SK-N-SH (cell line): ENCODE data around the gene CBFA2T3. TPM values are rescaled to one million over a fixed set of nuclear protein-coding genes. Genes with fewer than 3 reads are reported as not detected.

Experiments used
- CTCF ChIA-PET: fragments of 300-600, 350-600 bp; formaldehyde crosslinking; extraction: SDS; loops from one replicate; lab custom pipeline; 2021; lab: Yijun Ruan, JAX
- POLR2A ChIA-PET: fragments of 350-600 bp; sonication (Branson Sonifier 250); formaldehyde crosslinking; extraction: SDS; loops from one replicate; lab custom pipeline; 2020; ENCODE audit warnings: antibody characterized with exemption, inconsistent platforms; lab: Yijun Ruan, JAX
- DNase-seq: peaks from one replicate; pipeline ENCODE4 v3.0.0; 2012
- H2AFZ ChIP-seq: fragments of 200-600 bp; sonication (generic); 2 replicates; pipeline ENCODE4 v1.8.1; 2016; ENCODE audit warnings: antibody characterized with exemption, mild to moderate bottlenecking, low read depth
- H3F3A ChIP-seq: fragments of 200-600 bp; sonication (generic); replicated peaks from 2 replicates; pipeline ENCODE3; 2016; ENCODE audit warnings: antibody characterized with exemption, mild to moderate bottlenecking; ENCODE audit not compliant: insufficient read depth
- H3K27ac ChIP-seq, 2 experiments: fragments of 200-500 bp in 1 of 2; fragments of 200-600 bp in 1 of 2; sonication (Bioruptor generic) in 1 of 2; sonication (generic), shearing (Covaris generic) in 1 of 2; 2 replicates each; pipeline versions ENCODE4 v1.5.1 to v1.6.1; 2014 to 2016; ENCODE audit warnings: low read depth in 2 of 2, inconsistent platforms in 1 of 2, low read length in 1 of 2, mild to moderate bottlenecking in 1 of 2, mixed read lengths in 1 of 2
- H3K27me3 ChIP-seq: fragments of 200-600 bp; sonication (generic), shearing (Covaris generic); 2 replicates; pipeline ENCODE4 v1.6.1; 2016; ENCODE audit warnings: mixed run types; ENCODE audit not compliant: insufficient read depth
- H3K36me3 ChIP-seq, 2 experiments: fragments of 200-500 bp in 1 of 2; fragments of 200-600 bp in 1 of 2; sonication (Bioruptor generic) in 1 of 2; sonication (generic) in 1 of 2; replicated peaks in 1 of 2; 2 replicates each; pipeline versions ENCODE3 to v1.5.1; 2014 to 2016; ENCODE audit warnings: low read length in 1 of 2, mild to moderate bottlenecking in 1 of 2; ENCODE audit not compliant: insufficient read depth in 2 of 2, control insufficient read depth in 1 of 2
- H3K4me1 ChIP-seq, 2 experiments: fragments of 200-500 bp in 1 of 2; fragments of 200-600 bp in 1 of 2; sonication (Bioruptor generic) in 1 of 2; sonication (generic), shearing (Covaris generic) in 1 of 2; 2 replicates each; pipeline versions ENCODE4 v1.5.1 to v1.6.1; 2014 to 2016; ENCODE audit warnings: low read depth in 1 of 2, low read length in 1 of 2, mixed run types in 1 of 2; ENCODE audit not compliant: insufficient read depth in 2 of 2, control insufficient read depth in 1 of 2
- H3K4me2 ChIP-seq: fragments of 200-600 bp; sonication (generic), shearing (Covaris generic); 2 replicates; pipeline ENCODE4 v1.6.1; 2017; ENCODE audit warnings: mixed run types
- H3K4me3 ChIP-seq, 2 experiments: fragments of 200-500 bp in 1 of 2; fragments of 200-600 bp in 1 of 2; sonication (Bioruptor generic) in 1 of 2; sonication (generic), shearing (Covaris generic) in 1 of 2; 2 replicates each; pipeline versions ENCODE4 v1.5.1 to v1.8.1; 2014 to 2016; ENCODE audit warnings: low read depth in 2 of 2, inconsistent platforms in 1 of 2, low read length in 1 of 2, mild to moderate bottlenecking in 1 of 2, mixed read lengths in 1 of 2, moderate library complexity in 1 of 2
- H3K79me2 ChIP-seq: fragments of 200-600 bp; sonication (generic); 2 replicates; pipeline ENCODE4 v1.8.1; 2017; ENCODE audit warnings: mild to moderate bottlenecking; ENCODE audit not compliant: insufficient read depth
- H3K9ac ChIP-seq: fragments of 200-600 bp; sonication (generic); 2 replicates; pipeline ENCODE4 v1.6.1; 2017; ENCODE audit warnings: mixed run types
- H3K9me2 ChIP-seq: fragments of 200-600 bp; sonication (generic); 2 replicates; pipeline ENCODE4 v1.6.1; 2017; ENCODE audit warnings: mixed run types
- H3K9me3 ChIP-seq: fragments of 200-600 bp; sonication (generic); 2 replicates; pipeline ENCODE4 v1.6.1; 2017; ENCODE audit warnings: mixed run types, mild to moderate bottlenecking, moderate library complexity
- H4K20me1 ChIP-seq: fragments of 200-600 bp; sonication (generic); 2 replicates; pipeline ENCODE4 v1.6.1; 2017; ENCODE audit warnings: mild to moderate bottlenecking, mixed run types; ENCODE audit not compliant: insufficient read depth
- CTCF ChIP-seq: fragments of 200-600 bp; sonication (generic); IDR thresholded peaks from 2 replicates; pipeline ENCODE4 v1.6.1; 2017; ENCODE audit warnings: antibody characterized with exemption, mild to moderate bottlenecking, moderate library complexity
- EP300 ChIP-seq, 2 experiments: IDR thresholded peaks; 2 replicates each; pipeline versions ENCODE4 v1.4.0 to v1.6.1; 2012; ENCODE audit warnings: borderline replicate concordance in 1 of 2, low read depth in 1 of 2, low read length in 1 of 2
- FOSL2 ChIP-seq: IDR thresholded peaks from 2 replicates; pipeline ENCODE4 v1.4.0; 2012; ENCODE audit warnings: low read depth, mild to moderate bottlenecking, moderate library complexity, borderline replicate concordance
- FOXJ3 ChIP-seq: sonication (generic); formaldehyde crosslinking; IDR thresholded peaks from 2 replicates; pipeline ENCODE4 v1.5.1; 2020; ENCODE audit warnings: mild to moderate bottlenecking, missing genetic modification reagents
- FOXM1 ChIP-seq: IDR thresholded peaks from 2 replicates; pipeline ENCODE4 v1.4.0; 2012; ENCODE audit warnings: low read depth, mild to moderate bottlenecking
- GABPA ChIP-seq: IDR thresholded peaks from 2 replicates; pipeline ENCODE4 v1.4.0; 2012; ENCODE audit warnings: low read depth, mild to moderate bottlenecking
- GATA2 ChIP-seq: sonication (generic); formaldehyde crosslinking; IDR thresholded peaks from 2 replicates; pipeline ENCODE4 v1.5.0; 2020; ENCODE audit warnings: mild to moderate bottlenecking, missing genetic modification reagents
- MEF2A ChIP-seq: IDR thresholded peaks from 2 replicates; pipeline ENCODE4 v1.4.0; 2012; ENCODE audit warnings: low read depth, borderline replicate concordance
- MXI1 ChIP-seq: IDR thresholded peaks from 2 replicates; pipeline ENCODE4 v1.6.1; 2012; ENCODE audit warnings: mild to moderate bottlenecking, low read depth, low read length, improper control_type of control experiment
- RAD21 ChIP-seq: IDR thresholded peaks from 2 replicates; pipeline ENCODE4 v1.6.1; 2012; ENCODE audit warnings: mild to moderate bottlenecking, low read length
- RCOR1 ChIP-seq: fragments of 150-350 bp; IDR thresholded peaks from 2 replicates; pipeline ENCODE4 v1.6.1; 2017; ENCODE audit warnings: antibody characterized with exemption, low read length
- RXRA ChIP-seq: IDR thresholded peaks from 2 replicates; pipeline ENCODE4 v1.4.0; 2012; ENCODE audit warnings: low read depth, mild to moderate bottlenecking, borderline replicate concordance
- TCF12 ChIP-seq: IDR thresholded peaks from 2 replicates; pipeline ENCODE4 v1.4.0; 2012
- TEAD4 ChIP-seq: IDR thresholded peaks from 2 replicates; pipeline ENCODE4 v1.4.0; 2012; ENCODE audit warnings: mild to moderate bottlenecking, borderline replicate concordance; ENCODE audit not compliant: insufficient read depth
- YY1 ChIP-seq: IDR thresholded peaks from 2 replicates; pipeline ENCODE4 v1.4.0; 2012; ENCODE audit warnings: low read depth, mild to moderate bottlenecking
- WGBS: methylation state at CpG from one replicate; pipeline ENCODE4 v1.1.6; 2017; ENCODE audit warnings: low lambda C conversion rate; 5-methylcytosine and 5-hydroxymethylcytosine counted together
- polyA plus RNA-seq, 3 experiments: library from polyadenylated mRNA; depleted of rRNA; stranded (reverse); fragments of >200 nt; gene quantifications; 2 replicates each; pipeline ENCODE4 v1.2.3, GENCODE V29; 2012
- TF ChIP-seq, protein P1 (sequence below): fragments of 150-350 bp; IDR thresholded peaks from 2 replicates; pipeline ENCODE4 v1.6.1; 2016; ENCODE audit warnings: mild to moderate bottlenecking, low read depth, low read length
- TF ChIP-seq, protein P2 (sequence below): fragments of 150-350 bp; IDR thresholded peaks from 2 replicates; pipeline ENCODE4 v1.6.1; 2017; ENCODE audit warnings: antibody characterized with exemption, low read length, low read depth, borderline replicate concordance

CBFA2T3 gene
- polyA plus RNA-seq, 1 of the 3 experiments (the other 2 are of a cell fraction), result not detected

DNA sequence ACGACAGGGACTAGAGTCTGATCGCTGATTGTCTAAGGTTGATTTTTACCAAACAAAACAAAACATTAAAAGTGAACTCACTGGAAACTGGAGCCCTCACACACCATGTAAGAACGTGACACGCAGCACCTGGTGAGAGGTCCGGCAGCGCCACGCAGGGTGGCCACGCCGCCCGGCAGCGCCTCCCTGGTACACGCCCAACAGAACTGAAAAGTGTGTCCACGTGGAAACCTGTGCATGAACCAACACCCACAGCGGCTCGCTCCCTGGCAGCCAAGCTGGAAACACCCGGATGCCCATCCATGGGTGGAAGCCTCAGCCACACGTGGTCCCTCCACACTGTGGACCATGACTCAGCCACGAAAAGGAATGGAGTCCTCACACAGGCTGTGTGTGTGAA lies 129.4 kb downstream of the CBFA2T3 start:
- no peaks in the 10 kb centered on the region for H3K9me2 ChIP-seq
- WGBS, result 86% methylated on average over 15 of the region's 18 CpGs
- H3K4me3 ChIP-seq, result no peak overlapping the region
- no peaks in the 10 kb centered on the region for H3K27me3 ChIP-seq
- no peaks in the 10 kb centered on the region for H3K4me1 ChIP-seq
- 0 out of 2 replicates have a peak, but pooled peaks cover 3% of the 10 kb centered on the region for H4K20me1 ChIP-seq
- H3K9ac ChIP-seq, result no peak overlapping the region
- no peak for DNase-seq
- no peak overlapping the region for H3K4me2 ChIP-seq
- no peaks in the 10 kb centered on the region for H3K9me3 ChIP-seq
- TF ChIP-seq TEAD4 (no peak), FOSL2 (no peak), RCOR1 (no peak)
- TF ChIP-seq, protein P1, sequence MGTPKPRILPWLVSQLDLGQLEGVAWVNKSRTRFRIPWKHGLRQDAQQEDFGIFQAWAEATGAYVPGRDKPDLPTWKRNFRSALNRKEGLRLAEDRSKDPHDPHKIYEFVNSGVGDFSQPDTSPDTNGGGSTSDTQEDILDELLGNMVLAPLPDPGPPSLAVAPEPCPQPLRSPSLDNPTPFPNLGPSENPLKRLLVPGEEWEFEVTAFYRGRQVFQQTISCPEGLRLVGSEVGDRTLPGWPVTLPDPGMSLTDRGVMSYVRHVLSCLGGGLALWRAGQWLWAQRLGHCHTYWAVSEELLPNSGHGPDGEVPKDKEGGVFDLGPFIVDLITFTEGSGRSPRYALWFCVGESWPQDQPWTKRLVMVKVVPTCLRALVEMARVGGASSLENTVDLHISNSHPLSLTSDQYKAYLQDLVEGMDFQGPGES, result no peak
- H3K79me2 ChIP-seq, result no peaks in the 10 kb centered on the region
- H3K36me3 ChIP-seq, result peaks cover 0 to 10% of the 10 kb centered on the region in 2 experiments
- CTCF ChIA-PET, result interaction anchor here (0.7 to 2.6 kb wide), 2 partner anchors 10 to 206 kb away, joined by 3 to 14 read pairs; partner anchors contain the start of genes GALNS and TRAPPC2L
- H2AFZ ChIP-seq, result no peak overlapping the region
- H3K27ac ChIP-seq, result no peak overlapping the region
- H3F3A ChIP-seq, result no peaks in the 10 kb centered on the region
- POLR2A ChIA-PET, result no interaction called here

DNA sequence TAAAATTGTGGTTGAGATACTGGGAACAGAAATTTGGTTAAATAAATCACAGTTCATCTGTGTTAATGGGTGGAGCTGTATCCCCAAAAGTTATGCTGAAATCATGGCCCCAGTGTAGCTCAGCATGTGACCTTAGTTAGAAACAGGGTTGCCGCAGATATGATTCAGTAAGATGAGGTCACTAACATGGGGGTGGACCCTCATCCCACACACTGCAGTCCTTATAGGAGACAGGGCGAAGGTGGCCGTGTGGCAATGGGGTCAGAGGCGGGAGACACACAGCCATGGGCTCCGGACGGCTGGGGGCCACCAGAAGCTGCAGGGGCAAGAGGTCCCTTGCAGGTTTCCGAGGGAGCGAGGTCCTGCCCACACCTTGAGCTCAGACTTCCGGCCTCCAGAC lies 130.9 kb downstream of the CBFA2T3 start:
- Histone ChIP-seq H3K36me3 (peaks cover 0 to 10% of the 10 kb centered on the region in 2 experiments), H3K4me2 (no peak overlapping the region), H3K9ac (no peak overlapping the region), H3K4me1 (no peaks in the 10 kb centered on the region), H3K9me3 (no peaks in the 10 kb centered on the region), H3K27ac (no peak overlapping the region), H2AFZ (no peak overlapping the region), H4K20me1 (0 out of 2 replicates have a peak, but pooled peaks cover 3% of the 10 kb centered on the region), H3K79me2 (no peaks in the 10 kb centered on the region), H3F3A (no peaks in the 10 kb centered on the region), H3K4me3 (no peak overlapping the region), H3K9me2 (no peaks in the 10 kb centered on the region), H3K27me3 (no peaks in the 10 kb centered on the region)
- no peak for TF ChIP-seq EP300 (IDR thresholded peaks at IDR 0.05; ENCODE audit: borderline replicate concordance in 1 of 2, low read depth in 1 of 2, low read length in 1 of 2)
- no peak for TF ChIP-seq GABPA
- no peak for TF ChIP-seq FOXM1
- no peak for TF ChIP-seq YY1
- TF ChIP-seq TCF12, result no peak
- TF ChIP-seq RCOR1, result no peak
- no peak for TF ChIP-seq MEF2A
- WGBS, result 94% methylated on average over 9 of the region's 9 CpGs
- DNase-seq, result no peak
- CTCF ChIA-PET, result interaction anchor here (0.6 to 2.6 kb wide), 2 partner anchors 11 to 30 kb away, joined by 4 to 14 read pairs; partner anchors contain the start of genes GALNS and TRAPPC2L
- POLR2A ChIA-PET, result no interaction called here

- POLR2A ChIA-PET, result no interaction called here
- CTCF ChIA-PET, result no interaction called here
- TF ChIP-seq, protein P2, sequence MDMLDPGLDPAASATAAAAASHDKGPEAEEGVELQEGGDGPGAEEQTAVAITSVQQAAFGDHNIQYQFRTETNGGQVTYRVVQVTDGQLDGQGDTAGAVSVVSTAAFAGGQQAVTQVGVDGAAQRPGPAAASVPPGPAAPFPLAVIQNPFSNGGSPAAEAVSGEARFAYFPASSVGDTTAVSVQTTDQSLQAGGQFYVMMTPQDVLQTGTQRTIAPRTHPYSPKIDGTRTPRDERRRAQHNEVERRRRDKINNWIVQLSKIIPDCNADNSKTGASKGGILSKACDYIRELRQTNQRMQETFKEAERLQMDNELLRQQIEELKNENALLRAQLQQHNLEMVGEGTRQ, result no peak
- TF ChIP-seq RXRA (no peak), TCF12 (no peak), GATA2 (CRISPR knock-in tag) (no peak), FOXJ3 (no peak), CTCF (no peak), MXI1 (no peak), FOXM1 (no peak), EP300 (IDR thresholded peaks at IDR 0.05; ENCODE audit: borderline replicate concordance in 1 of 2, low read depth in 1 of 2, low read length in 1 of 2) (no peak), RAD21 (no peak), YY1 (no peak)
Observed at GRCh38 chr16:88844419-88845036, 132.5 kb downstream of the CBFA2T3 start.

More at GRCh38 chr16:88844419-88845036, 132.5 kb downstream of the CBFA2T3 start:
- H3K9me2 ChIP-seq, result no peaks in the 10 kb centered on the region
- 87% methylated on average over 9 of the region's 11 CpGs for WGBS
- no peaks in the 10 kb centered on the region for H3F3A ChIP-seq
- H3K36me3 ChIP-seq, result peaks cover 0 to 18% of the 10 kb centered on the region in 2 experiments
- H3K9me3 ChIP-seq, result no peaks in the 10 kb centered on the region
- H3K4me1 ChIP-seq, result no peaks in the 10 kb centered on the region
- H4K20me1 ChIP-seq, result 0 out of 2 replicates have a peak, but pooled peaks cover 3% of the 10 kb centered on the region
- H3K9ac ChIP-seq, result no peak overlapping the region
- H3K27me3 ChIP-seq, result no peaks in the 10 kb centered on the region
- H2AFZ ChIP-seq, result no peak overlapping the region
- no peak overlapping the region for H3K4me2 ChIP-seq
- DNase-seq, result no peak
- H3K4me3 ChIP-seq, result no peak overlapping the region
- H3K27ac ChIP-seq, result no peak overlapping the region
- H3K79me2 ChIP-seq, result no peaks in the 10 kb centered on the region
